Esophagus muscularis mucosa (tissue), 4 donors: ENCODE measurements around the gene NRCAM. TPM values are rescaled to one million over a fixed set of nuclear protein-coding genes. Genes with fewer than 3 reads are reported as not detected.
A peak's percentile ranks its signal among the peaks of the same experiment; 100 is the strongest.

Experiments used
- DNase-seq: peaks from one replicate; pipeline ENCODE4 v3.0.0-alpha.2; 2017; ENCODE audit errors: extremely low spot score
- H3K27ac ChIP-seq, 4 donors: fragments of 200-600 bp; sonication (generic); replicated peaks in 1 of 4; 1 replicate in 3 of 4; 2 replicates in 1 of 4; pipeline ENCODE4 v1.5.1; 2016 to 2019; ENCODE audit warnings: mild to moderate bottlenecking in 1 of 4
- H3K27me3 ChIP-seq, 4 donors: fragments of 200-600 bp; sonication (generic); one replicate each; pipeline versions ENCODE4 v1.5.1 to v1.6.0; 2016 to 2019
- H3K36me3 ChIP-seq, 4 donors: fragments of 200-600 bp; sonication (generic); one replicate each; pipeline ENCODE4 v1.5.1; 2016 to 2019
- H3K4me1 ChIP-seq, 4 donors: fragments of 200-600 bp; sonication (generic); one replicate each; pipeline ENCODE4 v1.5.1; 2016 to 2019
- H3K4me3 ChIP-seq, 4 donors: fragments of 200-600 bp; sonication (generic); 1 replicate in 2 of 4; 2 replicates in 2 of 4; pipeline ENCODE4 v1.5.1; 2016 to 2019; ENCODE audit warnings: mild to moderate bottlenecking in 4 of 4, moderate library complexity in 1 of 4
- H3K9me3 ChIP-seq, 4 donors: fragments of 200-600 bp; sonication (generic); 1 replicate in 3 of 4; 2 replicates in 1 of 4; pipeline ENCODE4 v1.5.1; 2016 to 2019
- CTCF ChIP-seq, 3 experiments: fragments of 200-600 bp in 2 of 3; fragments of 450-650 bp in 1 of 3; sonication (generic) in 2 of 3; IDR thresholded peaks; one replicate each; pipeline ENCODE4 v1.5.1; 2017 to 2019; ENCODE audit warnings: antibody characterized with exemption in 3 of 3, mild to moderate bottlenecking in 2 of 3, moderate library complexity in 1 of 3
- EP300 ChIP-seq: sonication (generic); formaldehyde crosslinking; IDR thresholded peaks from one replicate; pipeline ENCODE4 v1.6.1; 2017; ENCODE audit warnings: antibody characterized with exemption
- POLR2A ChIP-seq: fragments of 450-650 bp; IDR thresholded peaks from one replicate; pipeline ENCODE4 v1.6.1; 2017; ENCODE audit warnings: antibody characterized with exemption, moderate library complexity, mild to moderate bottlenecking, low read depth
- POLR2AphosphoS5 ChIP-seq, 2 donors: sonication (generic); formaldehyde crosslinking; IDR thresholded peaks; one replicate each; pipeline ENCODE4 v1.6.1; 2017; ENCODE audit warnings: antibody characterized with exemption in 2 of 2
- WGBS: methylation state at CpG from one replicate; pipeline ENCODE4 v1.1.5; 2018; 5-methylcytosine and 5-hydroxymethylcytosine counted together
- intact Hi-C: fragments of 100-400 bp; cut with DNase I; formaldehyde crosslinking; loops from one replicate; pipeline ENCODE4 v1.15.1; 2023
- total RNA-seq, 4 donors: library from RNA; depleted of rRNA; stranded (reverse); fragments of >200 nt; gene quantifications; one replicate each; pipeline versions ENCODE4 v1.1.0 to v1.2.1, GENCODE V29; 2016

Gene NRCAM
- total RNA-seq, 4 donors from 2014 or later = 2.9 to 5.2 (median 3.3) TPM

- TF ChIP-seq EP300 (no peak), POLR2A (no peak), CTCF (IDR thresholded peaks at IDR 0.05) (no peak), POLR2AphosphoS5 (IDR thresholded peaks at IDR 0.05) (no peak)
- intact Hi-C loops = no loop called here
- no peaks in the 10 kb centered on the region for H3K36me3 ChIP-seq
- DNase-seq = no peak
- 32% methylated on average over 3 of the region's 3 CpGs for WGBS
- no peak overlapping the region for H3K4me3 ChIP-seq
- H3K4me1 ChIP-seq = peaks cover 0 to 5% (median 1%) of the 10 kb centered on the region in 4 donors
- no peaks in the 10 kb centered on the region for H3K27me3 ChIP-seq
- no peak overlapping the region for H3K27ac ChIP-seq
- no peaks in the 10 kb centered on the region for H3K9me3 ChIP-seq
Observed at GRCh38 chr7:108313086-108313485, 143.2 kb downstream of the NRCAM start.

- 96% methylated on average over 3 of the region's 3 CpGs for WGBS
- no peaks in the 10 kb centered on the region for H3K9me3 ChIP-seq
- H3K36me3 ChIP-seq = no peaks in the 10 kb centered on the region
- H3K4me3 ChIP-seq = no peak overlapping the region
- peak overlapping the region in 1 of 4 donors; percentile 25 for H3K27ac ChIP-seq
- H3K4me1 ChIP-seq = peaks cover 0 to 5% (median 1%) of the 10 kb centered on the region in 4 donors
- DNase-seq = no peak
- TF ChIP-seq POLR2AphosphoS5 (IDR thresholded peaks at IDR 0.05) (no peak), EP300 (no peak), POLR2A (no peak), CTCF (IDR thresholded peaks at IDR 0.05) (no peak)
- no peaks in the 10 kb centered on the region for H3K27me3 ChIP-seq
- intact Hi-C loops = no loop called here
Observed at GRCh38 chr7:108311446-108312168, 144.6 kb downstream of the NRCAM start.

- Histone ChIP-seq H3K36me3 (no peaks in the 10 kb centered on the region), H3K4me3 (no peak overlapping the region), H3K27me3 (no peaks in the 10 kb centered on the region), H3K9me3 (no peaks in the 10 kb centered on the region), H3K4me1 (peaks cover 0 to 5% (median 1%) of the 10 kb centered on the region in 4 donors), H3K27ac (no peak overlapping the region)
- intact Hi-C loops = no loop called here
- DNase-seq = no peak
- TF ChIP-seq POLR2AphosphoS5 (IDR thresholded peaks at IDR 0.05) (no peak), CTCF (IDR thresholded peaks at IDR 0.05) (no peak), EP300 (no peak), POLR2A (no peak)
- 48% methylated on average over 2 of the region's 2 CpGs for WGBS
Observed at GRCh38 chr7:108310351-108310750, 145.9 kb downstream of the NRCAM start.

GRCh38 chr7:108308903-108309302 lies 147.3 kb downstream of the NRCAM start:
- Histone ChIP-seq H3K4me1 (peaks cover 0 to 5% (median 1%) of the 10 kb centered on the region in 4 donors), H3K27me3 (no peaks in the 10 kb centered on the region), H3K4me3 (no peak overlapping the region), H3K9me3 (no peaks in the 10 kb centered on the region), H3K27ac (peak overlapping the region in 1 of 4 donors; percentile 9), H3K36me3 (no peaks in the 10 kb centered on the region)
- 70% methylated on average over 2 of the region's 2 CpGs for WGBS
- no peak for DNase-seq
- TF ChIP-seq POLR2A = no peak
- peak in 1 of 2 donors; percentile 67 for TF ChIP-seq POLR2AphosphoS5 (IDR thresholded peaks at IDR 0.05)
- peak; percentile 27 for TF ChIP-seq EP300
- TF ChIP-seq CTCF (IDR thresholded peaks at IDR 0.05) = no peak
- intact Hi-C loops = no loop called here

GRCh38 chr7:108308276-108308675 lies 148.0 kb downstream of the NRCAM start:
- no peak overlapping the region for H3K4me3 ChIP-seq
- H3K9me3 ChIP-seq = no peaks in the 10 kb centered on the region
- DNase-seq = no peak
- TF ChIP-seq POLR2A (no peak), CTCF (IDR thresholded peaks at IDR 0.05) (no peak), POLR2AphosphoS5 (IDR thresholded peaks at IDR 0.05) (no peak), EP300 (no peak)
- WGBS = 83% methylated on average over 3 of the region's 3 CpGs
- intact Hi-C loops = no loop called here
- H3K27ac ChIP-seq = peak overlapping the region in 1 of 4 donors; percentile 9
- H3K36me3 ChIP-seq = no peaks in the 10 kb centered on the region
- H3K4me1 ChIP-seq = peaks cover 0 to 5% (median 1%) of the 10 kb centered on the region in 4 donors
- H3K27me3 ChIP-seq = no peaks in the 10 kb centered on the region
